Lung (tissue), 12 donors: ENCODE data around the gene MAST1. TPM values are rescaled to one million over a fixed set of nuclear protein-coding genes. Genes with fewer than 3 reads are reported as not detected.

Experiments used
- ATAC-seq: fragments of 200-7000 bp; cut with Tn5 transposase; one replicate; pipeline ENCODE4 v1.9.1; 2020; ENCODE audit warnings: moderate number of reproducible peaks; ENCODE audit not compliant: insufficient read depth, low FRiP score
- DNase-seq, 3 donors: peaks; one replicate each; pipeline ENCODE4 v3.0.0-alpha.2; 2013 to 2017
- H3K27ac ChIP-seq, 2 donors: one replicate each; pipeline ENCODE4 v1.5.1; 2013; ENCODE audit warnings: mild to moderate bottlenecking in 2 of 2, moderate library complexity in 2 of 2, control low read depth in 1 of 2, inconsistent platforms in 1 of 2, low read depth in 1 of 2, low read length in 1 of 2
- H3K27me3 ChIP-seq, 3 donors: one replicate each; pipeline ENCODE4 v1.5.1; 2013; ENCODE audit warnings: low read length in 2 of 3; ENCODE audit not compliant: control insufficient read depth in 3 of 3, insufficient read depth in 3 of 3
- H3K36me3 ChIP-seq, 4 donors: one replicate each; pipeline ENCODE4 v1.5.1; 2013; ENCODE audit warnings: low read length in 4 of 4, mild to moderate bottlenecking in 1 of 4, moderate library complexity in 1 of 4; ENCODE audit not compliant: control insufficient read depth in 4 of 4, insufficient read depth in 4 of 4
- H3K4me1 ChIP-seq, 5 donors: one replicate each; pipeline ENCODE4 v1.5.1; 2013; ENCODE audit warnings: low read length in 5 of 5, mild to moderate bottlenecking in 2 of 5, moderate library complexity in 1 of 5; ENCODE audit not compliant: control insufficient read depth in 5 of 5, insufficient read depth in 5 of 5
- H3K4me3 ChIP-seq: one replicate; pipeline ENCODE4 v1.5.1; 2013; ENCODE audit warnings: mild to moderate bottlenecking, control low read depth, moderate library complexity
- H3K9ac ChIP-seq, 2 donors: one replicate each; pipeline ENCODE4 v1.5.1; 2013; ENCODE audit warnings: low read length in 2 of 2, control low read depth in 1 of 2; ENCODE audit not compliant: insufficient read depth in 1 of 2
- H3K9me3 ChIP-seq, 4 donors: one replicate each; pipeline ENCODE4 v1.5.1; 2013; ENCODE audit warnings: low read length in 3 of 4, mild to moderate bottlenecking in 1 of 4, moderate library complexity in 1 of 4; ENCODE audit not compliant: control insufficient read depth in 4 of 4, insufficient read depth in 3 of 4
- WGBS, 2 donors: extraction: QIAGEN DNeasy Blood & Tissue Kit; methylation state at CpG; one replicate each; pipeline ENCODE4 v1.1.7; 2013; 5-methylcytosine and 5-hydroxymethylcytosine counted together
- polyA plus RNA-seq, 2 donors: library from polyadenylated mRNA; stranded (reverse); fragments of 200-250 nt; gene quantifications; one replicate each; pipeline ENCODE4 v1.2.1, GENCODE V29; 2013
- total RNA-seq, 2 donors: library from RNA; depleted of rRNA in 1 of 2; stranded (reverse); fragments of >200 nt in 1 of 2; gene quantifications; one replicate each; pipeline ENCODE4 v1.2.1, GENCODE V29; 2014 to 2021
- TF ChIP-seq, protein P1 (sequence below): IDR thresholded peaks from 2 replicates; pipeline ENCODE4 v1.5.1; 2012; ENCODE audit warnings: mild to moderate bottlenecking; ENCODE audit errors: control extremely low read depth, extremely low read depth
- donor health status: control.
- donor health status: control.
- donor health status: Bipolar disorder and iron deficiency.
- donor health status: healthy.
- donor health status: DM: yes; HTN: yes; CAD: no.

The MAST1 gene
- total and polyA plus RNA-seq, 4 donors: 0.08 to 0.88 (median 0.41) TPM

DNA sequence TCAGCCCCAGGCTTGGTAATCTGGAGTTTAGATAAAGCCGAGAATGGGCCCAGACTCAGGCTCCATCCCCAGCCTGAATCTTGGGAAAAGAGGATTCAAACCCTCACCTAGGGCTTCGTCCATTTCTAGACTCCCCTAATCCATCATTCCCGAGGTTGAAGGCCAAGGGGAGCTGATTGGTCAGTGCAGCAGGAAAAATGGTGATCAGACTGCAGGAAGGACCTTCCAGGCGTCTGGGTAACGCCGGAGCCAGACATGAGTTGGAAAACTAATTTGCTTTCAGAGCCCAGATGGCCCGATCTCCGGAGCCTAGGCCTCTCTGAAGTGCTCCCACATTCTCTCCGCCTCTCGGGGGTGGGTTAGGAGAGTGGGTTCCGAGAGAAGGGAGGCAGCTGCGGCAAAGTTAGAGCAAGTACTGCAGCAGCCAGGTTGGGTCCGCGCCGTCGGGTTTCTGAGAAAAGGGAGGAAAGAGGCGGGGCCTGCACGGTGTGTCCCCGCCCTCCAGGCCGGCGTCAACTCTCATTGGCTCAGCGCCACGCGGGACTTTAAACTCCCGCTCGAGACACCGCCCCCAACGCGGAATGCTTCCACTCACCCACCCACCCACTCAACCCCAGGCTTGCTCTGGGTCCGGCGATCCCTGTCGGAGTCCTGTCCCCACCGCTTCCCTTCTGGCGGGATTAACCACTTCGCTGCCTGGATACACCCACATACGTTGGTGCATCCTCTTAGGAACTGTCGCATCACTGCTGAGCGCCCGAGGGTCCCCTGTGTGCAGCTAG is 3.1 kb upstream of the MAST1 start:
- DNase-seq: peak in 1 of 3 donors; percentile 14

DNA sequence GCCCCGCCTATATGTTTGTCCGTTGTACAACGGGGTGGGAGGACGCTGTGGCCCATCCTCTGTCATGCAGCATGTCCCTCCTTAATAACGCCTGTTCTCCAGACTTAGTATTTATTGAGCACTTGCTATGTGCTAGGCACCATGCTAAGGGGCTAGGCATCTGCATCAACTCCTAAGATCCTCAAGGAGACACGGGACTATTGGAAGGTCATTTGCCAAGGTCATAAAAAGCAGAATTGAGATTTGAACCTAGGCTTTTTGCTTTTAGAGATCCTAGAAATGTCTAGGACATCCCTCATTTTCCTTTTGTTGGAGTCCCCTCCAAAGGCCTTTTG is 1.8 kb upstream of the MAST1 start:
- ATAC-seq (no peak), DNase-seq (no peak)
- Histone ChIP-seq H3K36me3 (no peaks in the 10 kb centered on the region), H3K4me1 (peaks cover 0 to 13% (median 0%) of the 10 kb centered on the region in 5 donors), H3K4me3 (no peak overlapping the region), H3K9me3 (peaks cover 0 to 4% (median 0%) of the 10 kb centered on the region in 4 donors), H3K27me3 (peaks cover 0 to 75% (median 66%) of the 10 kb centered on the region in 3 donors), H3K9ac (no peak overlapping the region), H3K27ac (no peak overlapping the region)
- 5 to 9% methylated on average over 6 of the region's 6 CpGs for WGBS, 2 donors
- TF ChIP-seq, protein P1, sequence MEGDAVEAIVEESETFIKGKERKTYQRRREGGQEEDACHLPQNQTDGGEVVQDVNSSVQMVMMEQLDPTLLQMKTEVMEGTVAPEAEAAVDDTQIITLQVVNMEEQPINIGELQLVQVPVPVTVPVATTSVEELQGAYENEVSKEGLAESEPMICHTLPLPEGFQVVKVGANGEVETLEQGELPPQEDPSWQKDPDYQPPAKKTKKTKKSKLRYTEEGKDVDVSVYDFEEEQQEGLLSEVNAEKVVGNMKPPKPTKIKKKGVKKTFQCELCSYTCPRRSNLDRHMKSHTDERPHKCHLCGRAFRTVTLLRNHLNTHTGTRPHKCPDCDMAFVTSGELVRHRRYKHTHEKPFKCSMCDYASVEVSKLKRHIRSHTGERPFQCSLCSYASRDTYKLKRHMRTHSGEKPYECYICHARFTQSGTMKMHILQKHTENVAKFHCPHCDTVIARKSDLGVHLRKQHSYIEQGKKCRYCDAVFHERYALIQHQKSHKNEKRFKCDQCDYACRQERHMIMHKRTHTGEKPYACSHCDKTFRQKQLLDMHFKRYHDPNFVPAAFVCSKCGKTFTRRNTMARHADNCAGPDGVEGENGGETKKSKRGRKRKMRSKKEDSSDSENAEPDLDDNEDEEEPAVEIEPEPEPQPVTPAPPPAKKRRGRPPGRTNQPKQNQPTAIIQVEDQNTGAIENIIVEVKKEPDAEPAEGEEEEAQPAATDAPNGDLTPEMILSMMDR: no peak

More for the DNA sequence above, 3.1 kb upstream of the MAST1 start:
- TF ChIP-seq, protein P1: no peak
- no peaks in the 10 kb centered on the region for H3K36me3 ChIP-seq
- no peak overlapping the region for H3K9ac ChIP-seq
- H3K27me3 ChIP-seq: peaks cover 0 to 69% (median 66%) of the 10 kb centered on the region in 3 donors
- WGBS, 2 donors: 6 to 11% methylated on average over 39 of the region's 39 CpGs
- H3K4me1 ChIP-seq: peaks cover 0 to 11% (median 0%) of the 10 kb centered on the region in 5 donors
- no peak overlapping the region for H3K27ac ChIP-seq
- peaks cover 0 to 4% (median 0%) of the 10 kb centered on the region in 4 donors for H3K9me3 ChIP-seq
- ATAC-seq: no peak
- H3K4me3 ChIP-seq: no peak overlapping the region

DNA sequence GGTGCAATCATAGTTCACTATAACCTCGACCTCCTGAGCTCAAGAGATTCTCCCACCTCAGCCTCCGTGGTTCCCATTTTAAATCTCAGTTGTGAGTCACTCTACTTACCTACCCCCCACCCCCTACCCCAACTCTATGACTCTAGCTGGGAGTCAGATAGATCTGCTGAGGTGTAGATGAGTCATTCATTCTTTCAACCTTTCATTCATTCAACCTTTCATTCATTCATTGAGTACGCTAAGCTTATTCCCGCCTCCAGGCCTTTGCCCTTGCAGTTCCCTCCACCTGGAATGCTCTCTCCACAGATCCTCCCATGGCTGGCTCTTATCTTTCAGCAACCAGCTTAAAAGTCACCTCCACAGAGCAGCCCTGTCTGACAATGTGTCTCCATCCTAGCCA is 1.1 kb upstream of the MAST1 start:
- 78 to 79% methylated on average over 4 of the region's 4 CpGs for WGBS, 2 donors
- no peak overlapping the region for H3K9ac ChIP-seq
- DNase-seq: no peak
- H3K27me3 ChIP-seq: peaks cover 0 to 75% (median 66%) of the 10 kb centered on the region in 3 donors
- H3K27ac ChIP-seq: no peak overlapping the region
- H3K4me3 ChIP-seq: no peak overlapping the region
- TF ChIP-seq, protein P1: no peak
- H3K36me3 ChIP-seq: no peaks in the 10 kb centered on the region
- peaks cover 0 to 13% (median 0%) of the 10 kb centered on the region in 5 donors for H3K4me1 ChIP-seq
- H3K9me3 ChIP-seq: peaks cover 0 to 4% (median 0%) of the 10 kb centered on the region in 4 donors
- ATAC-seq: no peak
